Vagina (tissue), 2 donors: ENCODE data around the gene GBX2.

Experiments used
- POLR2A ChIP-seq, 2 donors: fragments of 450-650 bp; IDR thresholded peaks; one replicate each; pipeline ENCODE4 v1.6.1; 2017; ENCODE audit warnings: antibody characterized with exemption in 2 of 2, mild to moderate bottlenecking in 2 of 2, moderate library complexity in 2 of 2
- TF ChIP-seq, protein P1 (sequence below), 3 experiments: fragments of 450-650 bp in 2 of 3; fragments of 200-600 bp in 1 of 3; sonication (generic) in 1 of 3; IDR thresholded peaks; one replicate each; pipeline ENCODE4 v1.5.1; 2017 to 2019; ENCODE audit warnings: antibody characterized with exemption in 3 of 3, mild to moderate bottlenecking in 2 of 3, moderate library complexity in 2 of 3

DNA sequence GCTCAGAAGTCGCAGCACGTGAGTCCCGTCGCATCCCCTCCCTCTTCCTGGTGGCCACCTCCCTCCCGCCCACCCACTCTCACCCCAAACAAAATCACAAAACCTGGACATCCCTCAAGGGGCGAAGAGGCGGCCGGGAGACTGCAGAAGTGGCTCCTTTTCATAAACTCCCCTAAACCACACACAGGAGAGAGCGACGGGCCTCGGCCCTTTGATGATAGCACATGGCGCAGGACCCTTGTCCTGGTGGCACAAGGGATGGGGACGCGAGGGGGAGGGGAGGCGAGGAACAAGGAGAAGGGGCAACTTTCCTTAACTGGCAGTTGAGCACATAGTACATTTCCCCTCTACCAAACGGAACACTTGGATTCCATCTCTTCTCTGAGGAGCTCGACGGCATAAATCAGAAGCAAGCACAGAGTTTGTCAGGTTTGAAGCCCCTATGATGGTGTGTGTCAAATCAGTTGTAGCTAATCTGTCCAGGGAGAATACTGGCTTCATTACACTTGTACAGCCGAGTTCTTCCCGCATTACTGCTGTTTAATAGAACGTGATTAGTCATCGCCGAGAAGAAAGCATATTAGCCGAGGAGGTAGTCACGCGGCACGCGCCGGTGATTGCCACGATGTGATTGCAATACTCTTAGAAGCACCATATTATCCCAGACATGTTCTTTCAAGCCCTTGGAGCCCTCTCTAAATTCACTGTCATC, 43.8 kb downstream of the GBX2 start:
- TF ChIP-seq, protein P1, sequence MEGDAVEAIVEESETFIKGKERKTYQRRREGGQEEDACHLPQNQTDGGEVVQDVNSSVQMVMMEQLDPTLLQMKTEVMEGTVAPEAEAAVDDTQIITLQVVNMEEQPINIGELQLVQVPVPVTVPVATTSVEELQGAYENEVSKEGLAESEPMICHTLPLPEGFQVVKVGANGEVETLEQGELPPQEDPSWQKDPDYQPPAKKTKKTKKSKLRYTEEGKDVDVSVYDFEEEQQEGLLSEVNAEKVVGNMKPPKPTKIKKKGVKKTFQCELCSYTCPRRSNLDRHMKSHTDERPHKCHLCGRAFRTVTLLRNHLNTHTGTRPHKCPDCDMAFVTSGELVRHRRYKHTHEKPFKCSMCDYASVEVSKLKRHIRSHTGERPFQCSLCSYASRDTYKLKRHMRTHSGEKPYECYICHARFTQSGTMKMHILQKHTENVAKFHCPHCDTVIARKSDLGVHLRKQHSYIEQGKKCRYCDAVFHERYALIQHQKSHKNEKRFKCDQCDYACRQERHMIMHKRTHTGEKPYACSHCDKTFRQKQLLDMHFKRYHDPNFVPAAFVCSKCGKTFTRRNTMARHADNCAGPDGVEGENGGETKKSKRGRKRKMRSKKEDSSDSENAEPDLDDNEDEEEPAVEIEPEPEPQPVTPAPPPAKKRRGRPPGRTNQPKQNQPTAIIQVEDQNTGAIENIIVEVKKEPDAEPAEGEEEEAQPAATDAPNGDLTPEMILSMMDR (IDR thresholded peaks at IDR 0.05): no peak
- TF ChIP-seq POLR2A (IDR thresholded peaks at IDR 0.05): no peak
